ENCODE measurements around the gene PCDHGB2.
"Not testable (repeated sequence)": the region's sequence is repeated elsewhere in the genome, so short reads cannot be mapped to it uniquely, and the experiment has no call there.

PCDHGB2 gene

GRCh38 chr5:141392429-141393198, 32.8 kb downstream of the PCDHGB2 start, which contains the start of gene PCDHGA8:
PCDHGA8 (plus strand) TSS chr5:141392633; CDS start chr5:141392814, 181 bp downstream.
- no peak within 1 kb of the TSS for H3K4me2 ChIP-seq (ENCODE audit: low read length)
- H3K4me1 ChIP-seq (ENCODE audit: control insufficient read depth, insufficient read depth, low read length): no peaks in the 10 kb centered on the region
- peak within 1 kb of the TSS; percentile 22 for H3K4me3 ChIP-seq (ENCODE audit: low read length)
- no peak within 1 kb of the TSS for H3K9ac ChIP-seq (ENCODE audit: low read depth, low read length)
- H3K9me3 ChIP-seq (replicated peaks; ENCODE audit: low read length): peaks cover 39% of the 10 kb centered on the region
- H3K27me3 ChIP-seq (ENCODE audit: control insufficient read depth, insufficient read depth, low read length): no peaks in the 10 kb centered on the region
- H3K36me3 ChIP-seq (ENCODE audit: insufficient read depth, low read length): peaks cover 5% of the 10 kb centered on the region

- Histone ChIP-seq H3K9ac (ENCODE audit: low read depth, low read length) (no peak overlapping the region), H3K36me3 (ENCODE audit: insufficient read depth, low read length) (peaks cover 5% of the 10 kb centered on the region), H3K4me3 (ENCODE audit: low read length) (no peak overlapping the region), H3K4me2 (ENCODE audit: low read length) (no peak overlapping the region), H3K4me1 (ENCODE audit: control insufficient read depth, insufficient read depth, low read length) (no peaks in the 10 kb centered on the region), H3K9me3 (replicated peaks; ENCODE audit: low read length) (peaks cover 39% of the 10 kb centered on the region), H3K27me3 (ENCODE audit: control insufficient read depth, insufficient read depth, low read length) (no peaks in the 10 kb centered on the region)
These were observed 33.5 kb downstream of the PCDHGB2 start for GRCh38 chr5:141393267-141393666.

DNA sequence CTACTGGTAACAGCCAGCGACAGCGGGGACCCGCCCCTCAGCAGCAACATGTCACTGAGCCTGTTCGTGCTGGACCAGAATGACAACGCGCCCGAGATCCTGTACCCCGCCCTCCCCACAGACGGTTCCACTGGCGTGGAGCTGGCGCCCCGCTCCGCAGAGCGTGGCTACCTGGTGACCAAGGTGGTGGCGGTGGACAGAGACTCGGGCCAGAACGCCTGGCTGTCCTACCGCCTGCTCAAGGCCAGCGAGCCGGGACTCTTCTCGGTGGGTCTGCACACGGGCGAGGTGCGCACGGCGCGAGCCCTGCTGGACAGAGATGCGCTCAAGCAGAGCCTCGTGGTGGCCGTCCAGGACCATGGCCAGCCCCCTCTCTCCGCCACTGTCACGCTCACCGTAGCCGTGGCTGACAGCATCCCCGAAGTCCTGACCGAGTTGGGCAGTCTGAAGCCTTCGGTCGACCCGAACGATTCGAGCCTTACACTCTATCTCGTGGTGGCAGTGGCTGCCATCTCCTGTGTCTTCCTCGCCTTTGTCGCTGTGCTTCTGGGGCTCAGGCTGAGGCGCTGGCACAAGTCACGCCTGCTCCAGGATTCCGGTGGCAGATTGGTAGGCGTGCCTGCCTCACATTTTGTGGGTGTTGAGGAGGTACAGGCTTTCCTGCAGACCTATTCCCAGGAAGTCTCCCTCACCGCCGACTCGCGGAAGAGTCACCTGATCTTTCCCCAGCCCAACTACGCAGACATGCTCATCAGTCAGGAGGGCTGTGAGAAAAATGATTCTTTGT, 34.8 kb downstream of the PCDHGB2 start:
- peaks cover 38% of the 10 kb centered on the region for H3K9me3 ChIP-seq (replicated peaks; ENCODE audit: low read length)
- not testable (repeated sequence) for H3K36me3 ChIP-seq (ENCODE audit: insufficient read depth, low read length); H3K4me1 ChIP-seq (ENCODE audit: control insufficient read depth, insufficient read depth, low read length); H3K9ac ChIP-seq (ENCODE audit: low read depth, low read length); H3K4me2 ChIP-seq (ENCODE audit: low read length); H3K27me3 ChIP-seq (ENCODE audit: control insufficient read depth, insufficient read depth, low read length); H3K4me3 ChIP-seq (ENCODE audit: low read length)

GRCh38 chr5:141397756-141398551, 38.2 kb downstream of the PCDHGB2 start, which contains the start of gene PCDHGB5:
PCDHGB5 (plus strand) TSS chr5:141397947; CDS start chr5:141398128, 181 bp downstream.
- not testable (repeated sequence) for H3K27me3 ChIP-seq (ENCODE audit: control insufficient read depth, insufficient read depth, low read length); H3K4me1 ChIP-seq (ENCODE audit: control insufficient read depth, insufficient read depth, low read length); H3K36me3 ChIP-seq (ENCODE audit: insufficient read depth, low read length)
- Histone ChIP-seq H3K4me3 (ENCODE audit: low read length) (peak within 1 kb of the TSS; percentile 72), H3K9me3 (replicated peaks; ENCODE audit: low read length) (peaks cover 43% of the 10 kb centered on the region), H3K4me2 (ENCODE audit: low read length) (peak within 1 kb of the TSS; percentile 74), H3K9ac (ENCODE audit: low read depth, low read length) (peak within 1 kb of the TSS; percentile 62)

DNA sequence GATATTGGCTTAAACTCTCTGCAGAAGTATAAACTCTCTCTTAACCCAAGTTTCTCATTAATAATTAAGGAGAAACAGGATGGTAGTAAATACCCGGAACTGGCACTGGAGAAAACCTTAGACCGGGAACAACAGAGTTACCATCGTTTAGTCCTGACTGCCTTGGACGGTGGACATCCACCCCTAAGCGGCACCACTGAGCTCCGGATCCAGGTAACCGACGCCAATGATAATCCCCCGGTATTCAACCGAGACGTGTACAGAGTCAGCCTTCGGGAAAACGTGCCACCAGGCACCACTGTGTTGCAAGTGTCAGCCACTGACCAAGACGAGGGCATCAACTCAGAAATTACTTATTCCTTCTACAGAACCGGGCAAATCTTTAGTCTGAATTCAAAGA, 38.8 kb downstream of the PCDHGB2 start:
- H3K4me2 ChIP-seq (ENCODE audit: low read length): peak overlapping the region; percentile 42
- H3K9ac ChIP-seq (ENCODE audit: low read depth, low read length): no peak overlapping the region
- H3K9me3 ChIP-seq (replicated peaks; ENCODE audit: low read length): peaks cover 44% of the 10 kb centered on the region
- no peaks in the 10 kb centered on the region for H3K27me3 ChIP-seq (ENCODE audit: control insufficient read depth, insufficient read depth, low read length)
- H3K36me3 ChIP-seq (ENCODE audit: insufficient read depth, low read length): peaks cover 5% of the 10 kb centered on the region
- peak overlapping the region; percentile 26 for H3K4me3 ChIP-seq (ENCODE audit: low read length)
- H3K4me1 ChIP-seq (ENCODE audit: control insufficient read depth, insufficient read depth, low read length): no peaks in the 10 kb centered on the region

DNA sequence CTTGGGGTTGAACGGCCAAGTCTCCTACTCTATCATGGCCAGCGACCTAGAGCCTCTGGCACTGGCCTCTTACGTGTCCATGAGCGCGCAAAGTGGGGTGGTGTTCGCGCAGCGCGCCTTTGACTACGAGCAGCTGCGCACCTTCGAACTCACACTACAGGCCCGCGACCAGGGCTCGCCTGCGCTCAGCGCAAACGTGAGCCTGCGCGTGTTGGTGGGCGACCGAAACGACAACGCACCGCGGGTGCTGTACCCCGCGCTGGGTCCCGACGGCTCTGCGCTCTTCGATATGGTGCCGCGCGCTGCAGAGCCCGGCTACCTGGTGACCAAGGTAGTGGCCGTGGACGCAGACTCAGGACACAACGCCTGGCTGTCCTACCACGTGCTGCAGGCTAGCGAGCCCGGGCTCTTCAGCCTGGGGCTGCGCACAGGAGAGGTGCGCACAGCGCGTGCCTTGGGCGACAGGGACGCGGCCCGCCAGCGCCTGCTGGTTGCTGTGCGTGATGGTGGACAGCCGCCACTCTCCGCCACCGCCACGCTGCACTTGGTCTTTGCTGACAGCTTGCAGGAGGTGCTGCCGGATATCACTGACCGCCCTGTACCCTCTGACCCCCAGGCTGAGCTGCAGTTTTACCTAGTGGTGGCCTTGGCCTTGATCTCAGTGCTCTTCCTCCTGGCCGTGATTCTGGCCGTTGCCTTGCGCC, 39.9 kb downstream of the PCDHGB2 start:
- no peak overlapping the region for H3K9ac ChIP-seq (ENCODE audit: low read depth, low read length)
- H3K4me3 ChIP-seq (ENCODE audit: low read length): peak overlapping the region; percentile 56
- peak overlapping the region; percentile 15 for H3K4me2 ChIP-seq (ENCODE audit: low read length)
- no peaks in the 10 kb centered on the region for H3K27me3 ChIP-seq (ENCODE audit: control insufficient read depth, insufficient read depth, low read length)
- no peaks in the 10 kb centered on the region for H3K4me1 ChIP-seq (ENCODE audit: control insufficient read depth, insufficient read depth, low read length)
- peaks cover 47% of the 10 kb centered on the region for H3K9me3 ChIP-seq (replicated peaks; ENCODE audit: low read length)
- peaks cover 5% of the 10 kb centered on the region for H3K36me3 ChIP-seq (ENCODE audit: insufficient read depth, low read length)

DNA sequence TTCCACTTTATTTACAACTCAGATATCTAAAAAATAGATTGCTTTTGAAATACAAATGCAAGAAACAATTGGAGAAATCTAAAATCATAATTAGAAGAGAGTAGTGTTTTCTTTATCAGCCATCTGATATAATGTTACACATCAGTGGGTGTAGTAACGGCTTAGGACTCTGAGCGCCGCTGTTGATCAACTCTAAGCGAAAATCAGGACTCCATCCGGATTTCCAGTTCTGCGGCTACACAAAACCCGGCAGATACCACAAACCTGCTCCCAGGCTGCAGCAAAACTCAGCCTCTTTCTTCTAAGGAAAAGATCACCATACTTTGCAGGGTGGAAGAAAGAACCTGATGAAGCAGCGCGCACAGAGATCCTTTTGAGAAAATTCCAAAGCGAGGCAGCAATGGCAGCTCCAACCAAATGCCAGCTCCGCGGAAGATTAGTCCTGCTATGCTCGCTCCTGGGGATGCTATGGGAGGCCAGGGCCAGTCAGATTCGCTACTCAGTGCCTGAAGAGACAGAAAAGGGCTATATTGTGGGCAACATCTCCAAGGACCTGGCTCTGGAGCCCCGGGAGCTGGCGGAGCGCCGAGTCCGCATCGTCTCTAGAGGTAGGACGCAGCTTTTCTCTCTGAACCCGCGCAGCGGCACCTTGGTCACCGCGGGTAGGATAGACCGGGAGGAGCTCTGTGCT, 42.9 kb downstream of the PCDHGB2 start, which contains the start of gene PCDHGA9:
TSS of gene PCDHGA9 (plus strand) at position 226 of the 691 bp plus-strand sequence. CDS start at position 401, 175 bp downstream.
- H3K9me3 ChIP-seq (replicated peaks; ENCODE audit: low read length): peaks cover 49% of the 10 kb centered on the region
- H3K4me3 ChIP-seq (ENCODE audit: low read length): peak within 1 kb of the TSS; percentile 60
- no peak within 1 kb of the TSS for H3K9ac ChIP-seq (ENCODE audit: low read depth, low read length)
- H3K4me1 ChIP-seq (ENCODE audit: control insufficient read depth, insufficient read depth, low read length): no peaks in the 10 kb centered on the region
- no peaks in the 10 kb centered on the region for H3K27me3 ChIP-seq (ENCODE audit: control insufficient read depth, insufficient read depth, low read length)
- peaks cover 5% of the 10 kb centered on the region for H3K36me3 ChIP-seq (ENCODE audit: insufficient read depth, low read length)
- peak within 1 kb of the TSS; percentile 67 for H3K4me2 ChIP-seq (ENCODE audit: low read length)

DNA sequence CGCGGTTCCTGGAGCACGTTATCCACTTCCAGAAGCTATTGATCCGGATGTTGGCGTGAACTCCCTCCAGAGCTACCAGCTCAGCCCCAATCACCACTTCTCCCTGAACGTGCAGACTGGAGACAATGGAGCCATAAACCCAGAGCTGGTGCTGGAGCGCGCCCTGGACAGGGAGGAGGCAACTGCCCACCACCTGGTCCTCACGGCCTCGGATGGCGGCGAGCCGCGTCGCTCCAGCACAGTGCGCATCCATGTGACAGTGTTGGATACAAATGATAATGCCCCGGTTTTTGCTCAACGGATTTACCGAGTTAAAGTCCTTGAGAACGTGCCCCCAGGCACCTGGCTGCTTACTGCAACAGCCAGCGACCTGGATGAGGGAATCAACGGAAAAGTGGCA, 43.6 kb downstream of the PCDHGB2 start:
- Histone ChIP-seq H3K4me1 (ENCODE audit: control insufficient read depth, insufficient read depth, low read length) (no peaks in the 10 kb centered on the region), H3K27me3 (ENCODE audit: control insufficient read depth, insufficient read depth, low read length) (no peaks in the 10 kb centered on the region), H3K4me3 (ENCODE audit: low read length) (peak overlapping the region; percentile 60), H3K9me3 (replicated peaks; ENCODE audit: low read length) (peaks cover 49% of the 10 kb centered on the region), H3K36me3 (ENCODE audit: insufficient read depth, low read length) (peaks cover 5% of the 10 kb centered on the region), H3K4me2 (ENCODE audit: low read length) (no peak overlapping the region), H3K9ac (ENCODE audit: low read depth, low read length) (no peak overlapping the region)

- not testable (repeated sequence) for H3K27me3 ChIP-seq (ENCODE audit: control insufficient read depth, insufficient read depth, low read length)
- H3K9me3 ChIP-seq (replicated peaks; ENCODE audit: low read length): peaks cover 46% of the 10 kb centered on the region
- peak within 1 kb of the TSS; percentile 53 for H3K4me3 ChIP-seq (ENCODE audit: low read length)
These were observed 48.2 kb downstream of the PCDHGB2 start, which contains the start of gene PCDHGB6 for GRCh38 chr5:141407790-141408505. PCDHGB6 (plus strand) TSS chr5:141408021; CDS start chr5:141408203, 182 bp downstream.

More at GRCh38 chr5:141407790-141408505, 48.2 kb downstream of the PCDHGB2 start, which contains the start of gene PCDHGB6:
- not testable (repeated sequence) for H3K4me1 ChIP-seq (ENCODE audit: control insufficient read depth, insufficient read depth, low read length); H3K36me3 ChIP-seq (ENCODE audit: insufficient read depth, low read length); H3K4me2 ChIP-seq (ENCODE audit: low read length); H3K9ac ChIP-seq (ENCODE audit: low read depth, low read length)
